Adrenal gland (tissue), 5 donors: ENCODE results near the gene BIRC3.

Experiments
- CTCF ChIP-seq, 6 experiments: fragments of 450-650 bp in 4 of 6; fragments of 200-600 bp in 2 of 6; sonication (generic) in 1 of 6; IDR thresholded peaks; 1 replicate in 5 of 6; 2 replicates in 1 of 6; pipeline versions ENCODE4 v1.5.1 to v1.8.0; 2016 to 2021; ENCODE audit warnings: antibody characterized with exemption in 6 of 6, mild to moderate bottlenecking in 2 of 6, moderate library complexity in 1 of 6
- POLR2A ChIP-seq, 2 donors: fragments of 450-650 bp; IDR thresholded peaks; one replicate each; pipeline ENCODE4 v1.6.1; 2017; ENCODE audit warnings: antibody characterized with exemption in 2 of 2, mild to moderate bottlenecking in 2 of 2, moderate library complexity in 1 of 2
- donor health status: DM: no; HTN: no; CAD: no.

GRCh38 chr11:102295045-102295444 lies 22.2 kb upstream of the BIRC3 start:
- TF ChIP-seq CTCF (IDR thresholded peaks at IDR 0.05) (no peak), POLR2A (IDR thresholded peaks at IDR 0.05) (no peak)
